ENCODE data around the gene ICAM4. TPM values are rescaled to one million over a fixed set of nuclear protein-coding genes. Genes with fewer than 3 reads are reported as not detected.
"Not testable (repeated sequence)": the region's sequence is repeated elsewhere in the genome, so short reads cannot be mapped to it uniquely, and the experiment has no call there.

Gene ICAM4
- total RNA-seq, 1 donor from 2014 or later = 0.20 TPM

DNA sequence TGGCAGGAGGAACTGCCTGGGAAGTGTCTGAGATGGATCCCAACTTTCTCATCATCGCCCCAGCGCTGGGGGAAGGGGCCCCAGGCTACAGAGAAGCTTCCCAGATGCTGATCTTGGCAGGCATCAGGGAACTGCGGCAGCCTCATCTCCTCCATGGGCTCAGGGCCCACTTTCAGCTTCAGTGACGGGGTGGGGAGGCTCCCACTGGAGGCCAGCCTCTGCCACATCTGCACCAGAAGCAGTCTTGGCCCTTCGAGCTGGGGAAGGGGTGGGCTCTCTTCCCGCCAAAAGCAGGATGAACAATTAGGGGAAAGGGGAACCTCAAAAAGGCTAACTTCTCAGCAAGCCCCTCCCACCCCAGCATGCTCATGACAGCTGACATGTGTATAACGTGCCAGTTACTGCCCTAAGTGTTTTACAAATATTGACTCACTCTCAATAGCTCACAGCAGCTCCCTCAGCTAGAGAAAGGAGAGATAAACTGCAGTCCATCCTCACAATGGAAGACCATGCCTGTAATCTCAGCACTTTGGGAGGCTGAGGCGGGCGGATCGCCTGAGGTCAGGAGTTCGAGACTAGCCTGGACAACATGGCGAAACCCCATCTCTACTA is 48.5 kb upstream of the ICAM4 start:
- Mint-ChIP-seq H3K9me3 (ENCODE audit: unreplicated experiment) (no peaks in the 10 kb centered on the region), H3K36me3 (ENCODE audit: low read depth, unreplicated experiment) (no peaks in the 10 kb centered on the region), H3K4me1 (ENCODE audit: low read depth, unreplicated experiment) (peaks cover 1% of the 10 kb centered on the region), H3K27ac (ENCODE audit: unreplicated experiment) (no peak overlapping the region), H3K27me3 (ENCODE audit: low read depth, unreplicated experiment) (no peaks in the 10 kb centered on the region), H3K4me3 (ENCODE audit: unreplicated experiment) (no peak overlapping the region)
- TF ChIP-seq EZH2 (IDR thresholded peaks at IDR 0.05; ENCODE audit: insufficient read depth, low read length) = no peak
- TF ChIP-seq, protein P1, sequence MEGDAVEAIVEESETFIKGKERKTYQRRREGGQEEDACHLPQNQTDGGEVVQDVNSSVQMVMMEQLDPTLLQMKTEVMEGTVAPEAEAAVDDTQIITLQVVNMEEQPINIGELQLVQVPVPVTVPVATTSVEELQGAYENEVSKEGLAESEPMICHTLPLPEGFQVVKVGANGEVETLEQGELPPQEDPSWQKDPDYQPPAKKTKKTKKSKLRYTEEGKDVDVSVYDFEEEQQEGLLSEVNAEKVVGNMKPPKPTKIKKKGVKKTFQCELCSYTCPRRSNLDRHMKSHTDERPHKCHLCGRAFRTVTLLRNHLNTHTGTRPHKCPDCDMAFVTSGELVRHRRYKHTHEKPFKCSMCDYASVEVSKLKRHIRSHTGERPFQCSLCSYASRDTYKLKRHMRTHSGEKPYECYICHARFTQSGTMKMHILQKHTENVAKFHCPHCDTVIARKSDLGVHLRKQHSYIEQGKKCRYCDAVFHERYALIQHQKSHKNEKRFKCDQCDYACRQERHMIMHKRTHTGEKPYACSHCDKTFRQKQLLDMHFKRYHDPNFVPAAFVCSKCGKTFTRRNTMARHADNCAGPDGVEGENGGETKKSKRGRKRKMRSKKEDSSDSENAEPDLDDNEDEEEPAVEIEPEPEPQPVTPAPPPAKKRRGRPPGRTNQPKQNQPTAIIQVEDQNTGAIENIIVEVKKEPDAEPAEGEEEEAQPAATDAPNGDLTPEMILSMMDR (IDR thresholded peaks at IDR 0.05; ENCODE audit: insufficient read depth, low read depth, low read length) = no peak
- Histone ChIP-seq H3K4me1 (ENCODE audit: insufficient read depth, low read length) (peaks cover 3% of the 10 kb centered on the region), H3K4me3 (ENCODE audit: insufficient read depth, low read depth, low read length) (no peak overlapping the region), H3K9me3 (ENCODE audit: insufficient read depth, low read depth, low read length) (no peaks in the 10 kb centered on the region), H3K79me2 (ENCODE audit: insufficient read depth, low read length) (no peaks in the 10 kb centered on the region), H3K4me2 (ENCODE audit: low read length) (no peak overlapping the region), H3K27me3 (ENCODE audit: insufficient read depth, low read length) (no peaks in the 10 kb centered on the region), H3K36me3 (ENCODE audit: insufficient read depth, low read length) (no peaks in the 10 kb centered on the region), H4K20me1 (ENCODE audit: insufficient read depth, low read length) (no peaks in the 10 kb centered on the region), H3K9ac (ENCODE audit: low read length) (no peak overlapping the region), H3K27ac (ENCODE audit: low read depth, low read length) (no peak overlapping the region), H2AFZ (ENCODE audit: low read depth, low read length) (no peak overlapping the region)
- FAIRE-seq (no peak), DNase-seq (ENCODE audit: low read depth) (no peak)

DNA sequence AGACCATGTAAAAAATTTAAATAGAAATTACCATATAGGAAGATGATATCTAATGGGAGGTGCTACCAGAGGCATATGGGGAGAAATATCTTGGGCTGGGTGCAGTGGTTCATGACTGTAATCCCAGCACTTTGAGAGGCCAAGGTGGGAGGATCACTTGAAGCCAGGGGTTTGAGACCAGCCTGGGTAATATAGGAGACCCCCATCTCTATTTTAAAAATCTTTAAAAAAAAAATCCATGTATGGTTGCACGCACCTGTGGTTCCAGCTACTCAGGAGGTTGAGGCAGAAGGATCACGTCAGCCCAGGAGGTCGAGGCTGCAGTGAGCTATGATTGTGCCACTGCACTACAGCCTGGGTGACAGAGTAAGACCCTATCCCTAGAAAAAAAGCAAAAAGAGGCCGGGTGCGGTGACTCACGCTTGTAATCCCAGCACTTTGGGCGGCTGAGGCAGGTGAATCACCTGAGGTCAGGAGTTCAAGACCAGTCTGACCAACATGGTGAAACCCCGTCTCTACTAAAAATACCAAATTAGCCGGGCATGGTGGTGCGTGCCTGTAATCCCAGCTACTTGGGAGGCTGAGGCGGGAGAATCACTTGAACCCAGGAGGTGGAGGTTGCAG is 44.8 kb upstream of the ICAM4 start:
- H3K4me3 ChIP-seq (ENCODE audit: insufficient read depth, low read depth, low read length); H3K4me3 Mint-ChIP-seq (ENCODE audit: unreplicated experiment); FAIRE-seq; H3K79me2 ChIP-seq (ENCODE audit: insufficient read depth, low read length); H3K36me3 Mint-ChIP-seq (ENCODE audit: low read depth, unreplicated experiment); H3K27ac Mint-ChIP-seq (ENCODE audit: unreplicated experiment); H2AFZ ChIP-seq (ENCODE audit: low read depth, low read length); H3K27me3 Mint-ChIP-seq (ENCODE audit: low read depth, unreplicated experiment); H3K9ac ChIP-seq (ENCODE audit: low read length); H3K4me2 ChIP-seq (ENCODE audit: low read length); H3K4me1 ChIP-seq (ENCODE audit: insufficient read depth, low read length); H3K36me3 ChIP-seq (ENCODE audit: insufficient read depth, low read length); H3K4me1 Mint-ChIP-seq (ENCODE audit: low read depth, unreplicated experiment); H4K20me1 ChIP-seq (ENCODE audit: insufficient read depth, low read length); DNase-seq (ENCODE audit: low read depth); H3K27ac ChIP-seq (ENCODE audit: low read depth, low read length); H3K9me3 ChIP-seq (ENCODE audit: insufficient read depth, low read depth, low read length); H3K9me3 Mint-ChIP-seq (ENCODE audit: unreplicated experiment); H3K27me3 ChIP-seq (ENCODE audit: insufficient read depth, low read length): not testable (repeated sequence)

DNA sequence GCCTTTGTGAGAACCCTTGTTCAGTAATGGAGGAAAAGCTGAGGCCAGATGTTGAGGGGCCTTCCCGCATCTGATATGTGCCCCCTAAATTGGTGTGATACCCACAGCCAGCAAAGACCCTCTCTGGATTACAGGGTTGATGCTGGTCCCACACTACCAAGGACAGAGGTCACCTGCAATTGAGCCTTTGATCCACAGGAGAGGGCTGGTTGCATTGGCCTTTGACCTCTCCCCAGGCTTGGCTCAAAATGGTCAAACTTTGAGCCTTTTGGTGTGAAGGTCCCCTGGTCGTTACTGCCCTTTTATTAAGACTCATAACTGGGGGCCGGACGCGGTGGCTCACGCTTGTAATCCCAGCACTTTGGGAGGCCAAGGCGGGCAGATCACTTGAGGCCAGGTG is 43.1 kb upstream of the ICAM4 start:
- no peaks in the 10 kb centered on the region for H3K27me3 Mint-ChIP-seq (ENCODE audit: low read depth, unreplicated experiment)
- H3K36me3 Mint-ChIP-seq (ENCODE audit: low read depth, unreplicated experiment) = no peaks in the 10 kb centered on the region
- peaks cover 2% of the 10 kb centered on the region for H3K4me1 Mint-ChIP-seq (ENCODE audit: low read depth, unreplicated experiment)

More for the DNA sequence above, 43.1 kb upstream of the ICAM4 start:
- no peaks in the 10 kb centered on the region for H3K36me3 ChIP-seq (ENCODE audit: insufficient read depth, low read length)
- TF ChIP-seq, protein P1 (IDR thresholded peaks at IDR 0.05; ENCODE audit: insufficient read depth, low read depth, low read length) = no peak
- no peak for TF ChIP-seq EZH2 (IDR thresholded peaks at IDR 0.05; ENCODE audit: insufficient read depth, low read length)
- no peak overlapping the region for H3K4me2 ChIP-seq (ENCODE audit: low read length)
- H3K9me3 Mint-ChIP-seq (ENCODE audit: unreplicated experiment) = peaks cover 3% of the 10 kb centered on the region
- no peak overlapping the region for H2AFZ ChIP-seq (ENCODE audit: low read depth, low read length)
- no peak overlapping the region for H3K4me3 ChIP-seq (ENCODE audit: insufficient read depth, low read depth, low read length)
- FAIRE-seq = no peak
- no peak for DNase-seq (ENCODE audit: low read depth)
- no peak overlapping the region for H3K27ac Mint-ChIP-seq (ENCODE audit: unreplicated experiment)
- H3K9me3 ChIP-seq (ENCODE audit: insufficient read depth, low read depth, low read length) = no peaks in the 10 kb centered on the region
- no peaks in the 10 kb centered on the region for H3K27me3 ChIP-seq (ENCODE audit: insufficient read depth, low read length)
- H4K20me1 ChIP-seq (ENCODE audit: insufficient read depth, low read length) = no peaks in the 10 kb centered on the region
- H3K9ac ChIP-seq (ENCODE audit: low read length) = no peak overlapping the region
- H3K4me1 ChIP-seq (ENCODE audit: insufficient read depth, low read length) = no peaks in the 10 kb centered on the region
- H3K79me2 ChIP-seq (ENCODE audit: insufficient read depth, low read length) = no peaks in the 10 kb centered on the region
- no peak overlapping the region for H3K27ac ChIP-seq (ENCODE audit: low read depth, low read length)
- no peak overlapping the region for H3K4me3 Mint-ChIP-seq (ENCODE audit: unreplicated experiment)

All from astrocyte (in vitro differentiated cells and primary cell).